ENCODE results near the gene ZNF621. TPM values are rescaled to one million over a fixed set of nuclear protein-coding genes. Genes with fewer than 3 reads are reported as not detected.

The ZNF621 gene
- total RNA-seq, 1 donor: 19.0 TPM

GRCh38 chr3:40497288-40497687 is 27.5 kb upstream of the ZNF621 start:
- no peak overlapping the region for H3K4me3 ChIP-seq (ENCODE audit: low read depth, low read length)
- TF ChIP-seq CTCF (IDR thresholded peaks at IDR 0.05; ENCODE audit: insufficient read depth, low read depth, low read length): no peak
- no peak for DNase-seq (ENCODE audit: low read depth)

GRCh38 chr3:40499952-40500351 is 24.8 kb upstream of the ZNF621 start:
- TF ChIP-seq CTCF (IDR thresholded peaks at IDR 0.05; ENCODE audit: insufficient read depth, low read depth, low read length): no peak
- H3K4me3 ChIP-seq (ENCODE audit: low read depth, low read length): no peak overlapping the region

GRCh38 chr3:40502034-40502433 is 22.7 kb upstream of the ZNF621 start:
- no peak for DNase-seq (ENCODE audit: low read depth)
- no peak overlapping the region for H3K4me3 ChIP-seq (ENCODE audit: low read depth, low read length)
- no peak for TF ChIP-seq CTCF (IDR thresholded peaks at IDR 0.05; ENCODE audit: insufficient read depth, low read depth, low read length)

More at GRCh38 chr3:40499952-40500351, 24.8 kb upstream of the ZNF621 start:
- no peak for DNase-seq (ENCODE audit: low read depth)

GRCh38 chr3:40504636-40505430 is 19.9 kb upstream of the ZNF621 start:
- no peak overlapping the region for H3K4me3 ChIP-seq (ENCODE audit: low read depth, low read length)
- peak; percentile 99 for DNase-seq (ENCODE audit: low read depth)
- TF ChIP-seq CTCF (IDR thresholded peaks at IDR 0.05; ENCODE audit: insufficient read depth, low read depth, low read length): no peak

GRCh38 chr3:40505599-40506462 is 18.9 kb upstream of the ZNF621 start, which contains the start of gene ZNF620:
TSS of gene ZNF620 (plus strand) at chr3:40506039. CDS start at chr3:40506353, 314 bp downstream.
- TF ChIP-seq CTCF (IDR thresholded peaks at IDR 0.05; ENCODE audit: insufficient read depth, low read depth, low read length): peak; percentile 35
- H3K4me3 ChIP-seq (ENCODE audit: low read depth, low read length): peak within 1 kb of the TSS; percentile 62
- peak; percentile 73 for DNase-seq (ENCODE audit: low read depth)

GRCh38 chr3:40511031-40511718 is 13.6 kb upstream of the ZNF621 start:
- no peak for DNase-seq (ENCODE audit: low read depth)
- no peak overlapping the region for H3K4me3 ChIP-seq (ENCODE audit: low read depth, low read length)
- no peak for TF ChIP-seq CTCF (IDR thresholded peaks at IDR 0.05; ENCODE audit: insufficient read depth, low read depth, low read length)

Measured in fibroblast of villous mesenchyme (primary cell).